HEK293 (cell line): Measurements from ENCODE around the gene DIP2A.

Experiments used
- CTCF ChIA-PET: fragments of 350-600 bp; formaldehyde crosslinking; extraction: SDS; loops from one replicate; lab custom pipeline; 2021; ENCODE audit warnings: antibody characterized with exemption; lab: Yijun Ruan, JAX
- POLR2A ChIA-PET: fragments of 300-600 bp; formaldehyde crosslinking; extraction: SDS; loops from one replicate; lab custom pipeline; 2020; ENCODE audit warnings: antibody characterized with exemption, inconsistent platforms; lab: Yijun Ruan, JAX
- H3K27ac ChIP-seq: fragments of 200-500 bp; sonication (Bioruptor generic); 2 replicates; pipeline ENCODE4 v1.5.1; 2014; ENCODE audit warnings: low read depth, low read length, control low read depth, inconsistent platforms; ENCODE audit errors: extremely low read depth
- H3K36me3 ChIP-seq, 2 experiments: fragments of 200-500 bp in 1 of 2; sonication (Bioruptor generic) in 1 of 2; 1 replicate in 1 of 2; 2 replicates in 1 of 2; pipeline ENCODE4 v1.5.1; 2014 to 2017; ENCODE audit warnings: inconsistent platforms in 2 of 2, low read length in 2 of 2; ENCODE audit not compliant: control insufficient read depth in 2 of 2, insufficient read depth in 1 of 2
- H3K4me1 ChIP-seq: fragments of 200-500 bp; sonication (Bioruptor generic); 2 replicates; pipeline ENCODE4 v1.5.1; 2014; ENCODE audit warnings: mild to moderate bottlenecking, low read length, inconsistent platforms; ENCODE audit not compliant: control insufficient read depth, insufficient read depth
- H3K4me3 ChIP-seq: 2 replicates; pipeline ENCODE4 v1.5.1; 2011; ENCODE audit warnings: low read depth, mild to moderate bottlenecking, control low read depth, low read length, moderate library complexity
- H3K9me3 ChIP-seq: fragments of 200-500 bp; sonication (Bioruptor generic); 2 replicates; pipeline ENCODE4 v1.5.1; 2014; ENCODE audit warnings: low read depth, low read length, inconsistent platforms; ENCODE audit not compliant: control insufficient read depth, insufficient read depth
- GLIS1 ChIP-seq: fragments of 450-650 bp; formaldehyde crosslinking; IDR thresholded peaks from 2 replicates; pipeline ENCODE4 v1.5.1; 2016; ENCODE audit warnings: missing biosample characterization, missing genetic modification characterization
- KLF7 ChIP-seq: fragments of 450-650 bp; formaldehyde crosslinking; IDR thresholded peaks from 2 replicates; pipeline ENCODE4 v1.5.1; 2016; ENCODE audit warnings: missing biosample characterization, missing genetic modification characterization, borderline replicate concordance
- KLF8 ChIP-seq: fragments of 450-650 bp; formaldehyde crosslinking; IDR thresholded peaks from 2 replicates; pipeline ENCODE4 v1.5.1; 2016; ENCODE audit warnings: missing biosample characterization, missing genetic modification characterization
- MZF1 ChIP-seq: fragments of 450-650 bp; formaldehyde crosslinking; IDR thresholded peaks from 2 replicates; pipeline ENCODE4 v1.5.1; 2017; ENCODE audit warnings: missing biosample characterization, missing genetic modification characterization, borderline replicate concordance
- PATZ1 ChIP-seq: fragments of 450-650 bp; formaldehyde crosslinking; IDR thresholded peaks from 2 replicates; pipeline ENCODE4 v1.5.1; 2016; ENCODE audit warnings: missing biosample characterization, missing genetic modification characterization
- WT1 ChIP-seq: fragments of 450-650 bp; formaldehyde crosslinking; IDR thresholded peaks from 2 replicates; pipeline ENCODE4 v1.5.1; 2016; ENCODE audit warnings: missing biosample characterization, missing genetic modification characterization
- YY1 ChIP-seq: fragments of 450-650 bp; formaldehyde crosslinking; IDR thresholded peaks from 2 replicates; pipeline ENCODE4 v1.5.1; 2018; ENCODE audit warnings: missing biosample characterization, missing genetic modification characterization
- ZFP69B ChIP-seq: fragments of 450-650 bp; formaldehyde crosslinking; IDR thresholded peaks from 2 replicates; pipeline ENCODE4 v1.5.1; 2016; ENCODE audit warnings: missing biosample characterization, missing genetic modification characterization
- ZNF121 ChIP-seq: fragments of 450-650 bp; formaldehyde crosslinking; IDR thresholded peaks from 2 replicates; pipeline ENCODE4 v1.5.1; 2016; ENCODE audit warnings: missing biosample characterization, missing genetic modification characterization
- ZNF169 ChIP-seq: fragments of 450-650 bp; formaldehyde crosslinking; IDR thresholded peaks from 2 replicates; pipeline ENCODE4 v1.5.1; 2016; ENCODE audit warnings: missing biosample characterization, missing genetic modification characterization
- ZNF529 ChIP-seq: fragments of 450-650 bp; formaldehyde crosslinking; IDR thresholded peaks from 2 replicates; pipeline ENCODE4 v1.5.1; 2017; ENCODE audit warnings: missing genetic modification characterization, missing biosample characterization; ENCODE audit not compliant: insufficient replicate concordance
- ZNF585B ChIP-seq: fragments of 450-650 bp; formaldehyde crosslinking; IDR thresholded peaks from 2 replicates; pipeline ENCODE4 v1.5.1; 2016; ENCODE audit warnings: missing biosample characterization, missing genetic modification characterization
- ZNF600 ChIP-seq: fragments of 450-650 bp; formaldehyde crosslinking; IDR thresholded peaks from 2 replicates; pipeline ENCODE4 v1.5.1; 2016; ENCODE audit warnings: missing biosample characterization, missing genetic modification characterization
- ZNF610 ChIP-seq: fragments of 450-650 bp; formaldehyde crosslinking; IDR thresholded peaks from 2 replicates; pipeline ENCODE4 v1.5.1; 2016; ENCODE audit warnings: missing biosample characterization, missing genetic modification characterization, borderline replicate concordance
- ZNF626 ChIP-seq: fragments of 450-650 bp; sonication (Bioruptor Pico); formaldehyde crosslinking; IDR thresholded peaks from 2 replicates; pipeline ENCODE4 v1.5.1; 2018; ENCODE audit warnings: missing biosample characterization, missing genetic modification characterization, inconsistent platforms
- ZNF658 ChIP-seq: fragments of 450-650 bp; formaldehyde crosslinking; IDR thresholded peaks from 2 replicates; pipeline ENCODE4; 2016; ENCODE audit warnings: missing biosample characterization, missing genetic modification characterization
- ZNF660 ChIP-seq: fragments of 450-650 bp; IDR thresholded peaks from 2 replicates; pipeline ENCODE4 v1.5.1; 2018; ENCODE audit warnings: missing biosample characterization, mild to moderate bottlenecking, missing genetic modification characterization
- ZNF707 ChIP-seq: fragments of 450-650 bp; formaldehyde crosslinking; IDR thresholded peaks from 2 replicates; pipeline ENCODE4 v1.5.1; 2016; ENCODE audit warnings: missing biosample characterization, missing genetic modification characterization
- ZNF785 ChIP-seq: fragments of 450-650 bp; formaldehyde crosslinking; IDR thresholded peaks from 2 replicates; pipeline ENCODE4 v1.5.1; 2016; ENCODE audit warnings: missing biosample characterization, missing genetic modification characterization
- TF ChIP-seq, protein P1 (sequence below): fragments of 450-650 bp; formaldehyde crosslinking; IDR thresholded peaks from 2 replicates; pipeline ENCODE4 v1.5.1; 2016; ENCODE audit warnings: missing biosample characterization, missing genetic modification characterization
- TF ChIP-seq, protein P2 (sequence below): fragments of 450-650 bp; formaldehyde crosslinking; IDR thresholded peaks from 2 replicates; pipeline ENCODE4 v1.5.1; 2016; ENCODE audit warnings: missing biosample characterization, missing genetic modification characterization
- TF ChIP-seq, protein P3 (sequence below): fragments of 450-650 bp; formaldehyde crosslinking; IDR thresholded peaks from 2 replicates; pipeline ENCODE4 v1.5.1; 2016; ENCODE audit warnings: missing biosample characterization, missing genetic modification characterization
- TF ChIP-seq, protein P4 (sequence below): fragments of 450-650 bp; formaldehyde crosslinking; IDR thresholded peaks from 2 replicates; pipeline ENCODE4 v1.5.1; 2016; ENCODE audit warnings: missing biosample characterization, missing genetic modification characterization

The DIP2A gene

DNA sequence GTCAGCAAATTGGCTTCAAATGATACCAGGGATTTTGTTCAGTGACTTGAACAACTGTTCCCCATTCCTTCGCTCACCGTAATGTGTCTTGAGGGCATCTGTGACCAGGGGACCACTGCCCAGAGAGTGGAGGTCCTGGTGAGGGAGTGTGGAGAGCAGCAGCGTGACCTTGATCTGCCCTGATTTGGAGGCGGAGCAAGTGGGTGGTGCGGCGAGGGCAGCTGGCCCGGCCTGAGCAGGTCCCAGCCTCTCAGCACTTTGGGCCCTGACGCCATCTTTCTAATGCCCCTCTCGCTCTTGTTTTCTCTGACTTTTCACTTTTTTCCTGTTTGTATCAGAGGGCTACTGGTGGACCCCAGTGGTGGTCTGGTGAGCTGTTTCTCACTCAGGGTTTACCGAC lies 31.1 kb downstream of the DIP2A start:
- Histone ChIP-seq H3K27ac (no peak overlapping the region), H3K4me1 (no peaks in the 10 kb centered on the region), H3K36me3 (peaks cover 16 to 38% of the 10 kb centered on the region in 2 experiments), H3K4me3 (no peak overlapping the region), H3K9me3 (no peaks in the 10 kb centered on the region)
- ChIA-PET CTCF (no interaction called here), POLR2A (no interaction called here)
- TF ChIP-seq KLF8 (tag by site-specific recombination) (no peak), KLF7 (tag by site-specific recombination) (no peak), ZNF169 (tag by site-specific recombination) (no peak), ZNF658 (tag by site-specific recombination) (no peak), ZNF600 (no peak), ZNF785 (no peak), ZNF626 (tag by site-specific recombination) (no peak), YY1 (tag by site-specific recombination) (no peak), ZNF121 (tag by site-specific recombination) (no peak), ZFP69B (tag by site-specific recombination) (no peak), PATZ1 (tag by site-specific recombination) (no peak), ZNF707 (tag by site-specific recombination) (no peak), ZNF585B (tag by site-specific recombination) (no peak), WT1 (tag by site-specific recombination) (no peak), MZF1 (no peak), GLIS1 (tag by site-specific recombination) (no peak)
- TF ChIP-seq, protein P1, sequence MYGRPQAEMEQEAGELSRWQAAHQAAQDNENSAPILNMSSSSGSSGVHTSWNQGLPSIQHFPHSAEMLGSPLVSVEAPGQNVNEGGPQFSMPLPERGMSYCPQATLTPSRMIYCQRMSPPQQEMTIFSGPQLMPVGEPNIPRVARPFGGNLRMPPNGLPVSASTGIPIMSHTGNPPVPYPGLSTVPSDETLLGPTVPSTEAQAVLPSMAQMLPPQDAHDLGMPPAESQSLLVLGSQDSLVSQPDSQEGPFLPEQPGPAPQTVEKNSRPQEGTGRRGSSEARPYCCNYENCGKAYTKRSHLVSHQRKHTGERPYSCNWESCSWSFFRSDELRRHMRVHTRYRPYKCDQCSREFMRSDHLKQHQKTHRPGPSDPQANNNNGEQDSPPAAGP, result no peak
- TF ChIP-seq, protein P2, sequence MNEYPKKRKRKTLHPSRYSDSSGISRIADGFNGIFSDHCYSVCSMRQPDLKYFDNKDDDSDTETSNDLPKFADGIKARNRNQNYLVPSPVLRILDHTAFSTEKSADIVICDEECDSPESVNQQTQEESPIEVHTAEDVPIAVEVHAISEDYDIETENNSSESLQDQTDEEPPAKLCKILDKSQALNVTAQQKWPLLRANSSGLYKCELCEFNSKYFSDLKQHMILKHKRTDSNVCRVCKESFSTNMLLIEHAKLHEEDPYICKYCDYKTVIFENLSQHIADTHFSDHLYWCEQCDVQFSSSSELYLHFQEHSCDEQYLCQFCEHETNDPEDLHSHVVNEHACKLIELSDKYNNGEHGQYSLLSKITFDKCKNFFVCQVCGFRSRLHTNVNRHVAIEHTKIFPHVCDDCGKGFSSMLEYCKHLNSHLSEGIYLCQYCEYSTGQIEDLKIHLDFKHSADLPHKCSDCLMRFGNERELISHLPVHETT, result no peak
- TF ChIP-seq, protein P3, sequence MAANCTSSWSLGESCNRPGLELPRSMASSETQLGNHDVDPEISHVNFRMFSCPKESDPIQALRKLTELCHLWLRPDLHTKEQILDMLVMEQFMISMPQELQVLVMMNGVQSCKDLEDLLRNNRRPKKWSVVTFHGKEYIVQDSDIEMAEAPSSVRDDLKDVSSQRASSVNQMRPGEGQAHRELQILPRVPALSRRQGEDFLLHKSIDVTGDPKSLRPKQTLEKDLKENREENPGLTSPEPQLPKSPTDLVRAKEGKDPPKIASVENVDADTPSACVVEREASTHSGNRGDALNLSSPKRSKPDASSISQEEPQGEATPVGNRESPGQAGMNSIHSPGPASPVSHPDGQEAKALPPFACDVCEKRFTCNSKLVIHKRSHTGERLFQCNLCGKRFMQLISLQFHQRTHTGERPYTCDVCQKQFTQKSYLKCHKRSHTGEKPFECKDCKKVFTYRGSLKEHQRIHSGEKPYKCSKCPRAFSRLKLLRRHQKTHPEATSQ (tag by site-specific recombination), result no peak
- TF ChIP-seq, protein P4, sequence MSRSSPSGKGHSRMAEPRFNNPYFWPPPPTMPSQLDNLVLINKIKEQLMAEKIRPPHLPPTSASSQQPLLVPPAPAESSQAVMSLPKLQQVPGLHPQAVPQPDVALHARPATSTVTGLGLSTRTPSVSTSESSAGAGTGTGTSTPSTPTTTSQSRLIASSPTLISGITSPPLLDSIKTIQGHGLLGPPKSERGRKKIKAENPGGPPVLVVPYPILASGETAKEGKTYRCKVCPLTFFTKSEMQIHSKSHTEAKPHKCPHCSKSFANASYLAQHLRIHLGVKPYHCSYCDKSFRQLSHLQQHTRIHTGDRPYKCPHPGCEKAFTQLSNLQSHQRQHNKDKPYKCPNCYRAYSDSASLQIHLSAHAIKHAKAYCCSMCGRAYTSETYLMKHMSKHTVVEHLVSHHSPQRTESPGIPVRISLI, result no peak

DNA sequence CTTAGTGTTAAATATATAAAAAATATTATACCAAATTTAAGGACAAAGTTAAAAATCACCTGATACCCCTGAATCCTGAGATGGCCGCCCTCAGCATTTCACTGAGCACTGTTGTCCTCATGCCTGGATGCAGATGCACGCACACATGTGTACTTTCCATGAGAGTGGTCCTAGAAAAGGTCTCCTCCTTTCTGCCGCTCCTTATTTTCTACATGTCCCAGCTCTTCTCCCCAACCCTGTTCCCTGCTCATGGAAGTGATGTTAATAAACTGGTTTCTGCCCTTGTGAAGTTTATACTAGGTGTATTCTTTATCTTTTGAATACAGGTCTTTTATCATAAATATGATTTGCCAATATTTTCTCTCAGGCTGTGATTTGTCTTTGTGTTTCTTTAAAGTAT lies 32.9 kb downstream of the DIP2A start:
- H3K9me3 ChIP-seq, result no peaks in the 10 kb centered on the region
- TF ChIP-seq ZNF610 (tag by site-specific recombination) (peak; percentile 94), ZNF660 (tag by site-specific recombination) (no peak), ZNF529 (tag by site-specific recombination) (no peak)
- POLR2A ChIA-PET, result no interaction called here
- H3K4me1 ChIP-seq, result no peaks in the 10 kb centered on the region
- no peak overlapping the region for H3K27ac ChIP-seq
- CTCF ChIA-PET, result interaction anchor here (1.2 kb wide), 1 partner anchor 8 kb away, joined by 4 read pairs; no protein-coding TSS in a partner anchor
- peaks cover 13 to 27% of the 10 kb centered on the region in 2 experiments for H3K36me3 ChIP-seq
- no peak overlapping the region for H3K4me3 ChIP-seq
